ENCODE results near the gene TRIM17. TPM values are rescaled to one million over a fixed set of nuclear protein-coding genes. Genes with fewer than 3 reads are reported as not detected.
"Not testable (repeated sequence)": the region's sequence is repeated elsewhere in the genome, so short reads cannot be mapped to it uniquely, and the experiment has no call there.

The TRIM17 gene
- total RNA-seq, 1 donor from 2014 or later: not detected

- DNase-seq (ENCODE audit: low spot score): no peak
These were observed 31.7 kb upstream of the TRIM17 start for GRCh38 chr1:228448372-228448771.

GRCh38 chr1:228446852-228447251 lies 30.2 kb upstream of the TRIM17 start:
- DNase-seq (ENCODE audit: low spot score): no peak

GRCh38 chr1:228445843-228446650 lies 29.4 kb upstream of the TRIM17 start:
- no peak for DNase-seq (ENCODE audit: low spot score)

GRCh38 chr1:228445490-228445842 lies 28.8 kb upstream of the TRIM17 start:
- no peak for DNase-seq (ENCODE audit: low spot score)

GRCh38 chr1:228443395-228443794 lies 26.7 kb upstream of the TRIM17 start:
- DNase-seq (ENCODE audit: low spot score): no peak

- no peak for DNase-seq (ENCODE audit: low spot score)
These were observed 24.3 kb upstream of the TRIM17 start for GRCh38 chr1:228440761-228441500.

GRCh38 chr1:228438266-228438665 lies 21.6 kb upstream of the TRIM17 start:
- no peak for DNase-seq (ENCODE audit: low spot score)

GRCh38 chr1:228437424-228437962 lies 20.8 kb upstream of the TRIM17 start:
- DNase-seq (ENCODE audit: low spot score): no peak

GRCh38 chr1:228434689-228435088 lies 18.0 kb upstream of the TRIM17 start:
- no peak for DNase-seq (ENCODE audit: low spot score)

- DNase-seq (ENCODE audit: low spot score): not testable (repeated sequence)
These were observed 16.8 kb upstream of the TRIM17 start for GRCh38 chr1:228433337-228434053.

- no peak for DNase-seq (ENCODE audit: low spot score)
These were observed 13.6 kb upstream of the TRIM17 start for GRCh38 chr1:228430243-228430642.

GRCh38 chr1:228429698-228430097 lies 13.0 kb upstream of the TRIM17 start:
- DNase-seq (ENCODE audit: low spot score): no peak

GRCh38 chr1:228429007-228429406 lies 12.3 kb upstream of the TRIM17 start:
- DNase-seq (ENCODE audit: low spot score): no peak

GRCh38 chr1:228428412-228428811 lies 11.8 kb upstream of the TRIM17 start:
- DNase-seq (ENCODE audit: low spot score): no peak

- no peak for DNase-seq (ENCODE audit: low spot score)
These were observed 10.0 kb upstream of the TRIM17 start for GRCh38 chr1:228426518-228427175.

- DNase-seq (ENCODE audit: low spot score): no peak
These were observed 8.3 kb upstream of the TRIM17 start for GRCh38 chr1:228424685-228425660.

GRCh38 chr1:228423404-228424053 lies 6.9 kb upstream of the TRIM17 start:
- DNase-seq (ENCODE audit: low spot score): no peak

- DNase-seq (ENCODE audit: low spot score): no peak
These were observed 4.5 kb upstream of the TRIM17 start for GRCh38 chr1:228420968-228421826.

Measured in mesenteric fat pad (tissue), 1 donor.